GM18519 (cell line): ENCODE measurements around the gene ZNF567.
"Not testable (repeated sequence)": the region's sequence is repeated elsewhere in the genome, so short reads cannot be mapped to it uniquely, and the experiment has no call there.

Experiments
- ATAC-seq: cut with Tn5 transposase; IDR thresholded peaks from one replicate; pipeline ENCODE4 v1.9.1; 2021; ENCODE audit warnings: mild to moderate bottlenecking, moderate library complexity; ENCODE audit not compliant: unreplicated experiment, low FRiP score

ZNF567 gene

DNA sequence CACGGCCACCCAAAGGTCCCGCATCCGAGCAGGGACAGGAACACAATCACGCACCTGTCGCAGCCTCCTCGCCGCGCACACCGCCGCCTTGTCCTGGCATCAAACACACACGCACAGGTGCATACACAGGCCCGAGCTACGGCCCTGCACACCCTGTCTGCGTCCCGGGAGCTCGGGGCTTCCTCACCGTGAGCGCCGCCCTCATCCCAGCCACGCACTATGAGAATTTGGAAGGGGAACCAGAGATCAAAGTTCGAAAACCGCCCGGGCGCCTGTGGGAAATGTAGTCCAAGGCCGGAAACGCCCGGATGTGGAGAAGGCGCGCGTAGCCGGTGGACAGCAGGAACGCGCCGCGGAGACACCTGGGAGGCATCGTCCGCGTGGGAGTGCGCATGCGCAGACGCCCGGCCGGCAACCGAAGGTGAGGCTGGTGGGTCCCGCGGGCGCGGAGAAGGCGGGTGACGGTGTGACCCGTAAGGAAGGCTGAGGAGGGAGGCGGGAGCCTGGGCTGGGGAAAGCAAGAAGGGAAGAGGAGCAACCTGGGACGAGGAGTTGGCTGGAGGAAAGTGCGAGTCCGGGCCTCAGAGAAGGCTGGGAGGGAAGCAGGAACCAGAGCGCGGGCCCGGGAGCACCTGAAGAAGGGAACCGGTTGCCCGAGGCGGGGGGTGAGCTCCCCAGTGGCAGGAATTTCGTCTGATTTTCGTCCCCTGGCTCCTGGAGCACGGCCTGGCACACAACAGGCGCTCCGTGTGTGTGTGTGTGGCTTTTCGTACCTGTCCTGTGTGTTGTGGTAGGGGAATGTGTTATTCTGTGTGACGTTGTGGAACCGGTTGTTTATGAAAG, at the start of gene ZNF567:
Gene ZNF567, plus strand, starts transcription at position 399 of the 843 bp plus-strand sequence. CDS start 7,256 bp downstream, outside the sequence.
- peak; percentile 73 for ATAC-seq

DNA sequence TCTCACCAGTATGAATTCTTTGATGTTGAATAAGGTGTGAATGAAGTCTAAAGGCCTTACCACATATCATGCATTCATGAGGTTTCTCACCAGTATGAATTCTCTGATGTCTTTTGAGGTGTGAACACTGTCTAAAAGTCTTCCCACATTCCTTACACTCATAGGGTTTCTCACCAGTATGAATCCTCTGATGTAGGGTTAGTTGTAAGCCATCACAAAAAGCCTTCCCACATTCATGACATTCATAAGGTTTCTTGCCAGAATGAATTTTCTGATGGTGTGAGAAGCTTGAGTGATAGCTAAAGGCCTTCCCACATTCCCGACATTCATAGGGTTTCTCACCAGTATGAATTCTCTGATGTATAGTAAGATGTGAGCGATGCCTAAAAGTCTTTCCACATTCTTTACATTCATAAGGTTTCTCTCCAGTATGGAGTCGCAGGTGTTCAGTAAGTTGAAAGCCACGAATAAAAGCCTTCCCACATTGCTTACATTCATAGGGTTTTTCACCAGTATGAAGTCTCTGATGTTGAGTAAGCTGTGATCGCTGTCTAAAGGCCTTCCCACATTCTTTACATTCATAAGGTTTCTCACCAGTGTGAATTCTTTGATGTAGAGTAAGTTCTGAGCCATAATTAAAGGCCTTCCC, 48.4 kb upstream of the ZNF567 start:
- no peak for ATAC-seq

DNA sequence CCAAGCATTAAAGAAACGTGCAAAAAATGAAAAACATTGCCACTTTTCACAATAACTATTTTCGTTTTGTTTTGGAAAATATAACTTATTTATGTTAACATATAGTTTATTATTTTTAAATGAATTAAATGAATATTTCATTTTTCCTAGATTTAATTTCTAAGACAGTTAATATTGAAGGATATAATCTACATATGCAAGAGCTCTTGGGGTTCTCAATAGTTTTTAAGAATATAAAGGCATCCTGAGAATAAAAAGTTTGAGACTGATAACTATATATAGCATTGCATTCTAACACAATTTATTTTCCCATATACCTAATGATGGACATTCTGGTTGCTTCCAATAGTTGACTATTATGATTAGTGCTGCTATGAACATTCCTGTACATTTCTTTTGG, 40.7 kb upstream of the ZNF567 start:
- ATAC-seq = no peak

DNA sequence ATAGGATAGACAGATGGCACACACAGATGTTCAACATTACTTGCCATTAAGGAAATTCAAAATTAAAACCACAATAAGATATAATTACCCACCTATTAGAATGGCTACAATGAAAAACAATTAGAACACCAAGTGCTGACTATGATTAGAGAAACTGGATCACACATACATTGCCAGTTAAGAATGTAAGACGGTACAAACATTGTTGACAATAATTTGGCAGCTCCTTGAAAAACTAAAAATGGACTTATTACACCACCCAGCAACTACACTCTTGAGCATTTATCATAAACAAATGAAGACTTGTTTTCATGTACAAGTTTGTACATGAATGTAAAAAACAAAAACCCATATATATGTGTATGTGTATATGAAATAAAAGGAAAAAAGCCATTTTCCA, 34.5 kb upstream of the ZNF567 start:
- no peak for ATAC-seq

DNA sequence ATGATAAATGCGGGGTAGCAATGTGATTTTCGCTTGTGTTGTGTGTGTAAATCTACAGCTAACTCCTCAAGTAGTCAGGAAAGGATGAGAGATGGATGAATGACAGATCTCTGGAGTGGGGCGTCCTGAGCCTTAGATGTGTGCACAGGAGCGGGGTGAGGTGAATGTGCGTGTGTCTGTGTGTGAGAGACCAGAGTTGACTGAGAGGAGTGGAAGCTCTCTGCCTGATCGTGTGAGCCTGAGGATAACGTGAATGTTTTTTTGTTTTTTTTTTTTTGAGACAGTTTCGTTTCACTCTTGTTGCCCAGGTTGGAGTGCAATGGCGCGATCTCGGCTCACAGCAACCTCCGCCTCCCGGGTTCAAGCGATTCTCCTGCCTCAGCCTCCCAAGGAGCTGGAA, 21.6 kb upstream of the ZNF567 start:
- ATAC-seq = no peak

DNA sequence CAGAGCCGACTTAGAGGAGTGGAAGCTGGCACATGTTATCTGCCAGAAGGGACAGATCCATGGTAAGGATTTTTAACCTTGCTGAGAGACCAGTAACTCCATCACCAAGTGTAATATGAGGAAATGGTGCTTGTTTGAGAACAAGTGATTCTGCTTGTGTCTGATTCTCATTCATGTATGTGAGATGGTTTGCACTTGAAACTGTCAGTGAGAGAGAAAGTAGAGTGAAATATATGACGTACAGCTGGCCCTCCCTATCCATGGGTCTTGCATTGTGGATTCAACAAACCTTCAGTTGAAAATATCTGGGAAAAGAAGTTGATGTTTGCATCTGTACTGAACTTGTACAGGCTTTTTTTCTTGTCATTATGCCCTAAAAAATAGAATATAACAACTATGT, 18.8 kb upstream of the ZNF567 start:
- ATAC-seq = no peak

DNA sequence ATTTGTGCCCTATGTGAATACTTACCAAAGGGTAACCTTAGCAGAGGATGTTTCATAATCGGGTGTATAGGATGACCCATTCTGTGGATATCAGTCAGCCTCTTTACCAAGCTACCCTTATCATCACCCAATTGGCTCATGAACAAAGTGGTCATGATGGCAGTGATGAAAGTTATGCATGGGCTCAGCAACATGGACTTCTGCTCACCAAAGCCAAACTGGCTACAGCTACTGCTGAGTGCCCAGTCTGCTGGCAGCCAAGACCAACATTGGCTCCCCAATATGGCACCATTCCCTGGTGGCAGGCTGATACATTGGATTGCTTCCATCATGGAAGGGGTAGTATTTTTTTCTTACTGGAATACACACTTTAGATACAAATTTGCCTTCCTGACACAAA, 15.0 kb upstream of the ZNF567 start:
- no peak for ATAC-seq

DNA sequence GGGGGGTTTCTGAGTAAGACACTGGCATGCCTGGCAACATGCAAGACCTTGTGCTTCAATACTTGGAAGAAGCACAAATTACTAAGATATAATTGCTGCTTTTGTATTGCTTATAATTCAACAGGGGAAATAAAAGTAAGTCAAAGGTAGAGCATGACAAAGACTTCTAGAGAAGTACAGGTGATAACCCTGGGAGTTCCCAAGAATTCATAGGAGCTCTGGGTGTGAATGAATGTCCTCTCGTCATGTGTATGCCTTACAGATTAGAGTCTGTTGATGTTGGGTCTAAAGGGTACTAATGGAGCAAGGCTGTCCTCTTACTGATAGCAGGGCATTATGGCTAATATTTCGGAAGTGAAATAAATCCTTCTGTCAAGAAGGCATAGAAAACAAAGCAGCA, 13.2 kb upstream of the ZNF567 start:
- ATAC-seq = no peak

DNA sequence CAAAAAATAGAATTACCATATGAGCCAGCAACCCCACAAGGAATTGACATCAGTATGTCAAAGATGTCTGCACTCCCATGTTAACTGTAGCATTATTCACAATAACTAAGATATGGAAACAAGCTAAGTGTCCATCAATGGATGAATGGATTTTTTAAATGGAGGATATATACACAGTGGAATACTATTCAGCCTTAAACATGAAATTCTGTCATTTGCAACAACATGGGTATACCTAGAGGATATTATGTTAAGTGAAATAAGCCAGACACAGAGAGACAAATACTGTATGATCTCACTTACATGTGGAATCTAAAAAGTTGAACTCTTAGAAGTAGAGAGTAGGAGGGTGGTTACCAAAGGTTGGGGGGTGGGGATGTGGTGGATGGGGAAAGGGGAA, 8.0 kb upstream of the ZNF567 start:
- no peak for ATAC-seq

DNA sequence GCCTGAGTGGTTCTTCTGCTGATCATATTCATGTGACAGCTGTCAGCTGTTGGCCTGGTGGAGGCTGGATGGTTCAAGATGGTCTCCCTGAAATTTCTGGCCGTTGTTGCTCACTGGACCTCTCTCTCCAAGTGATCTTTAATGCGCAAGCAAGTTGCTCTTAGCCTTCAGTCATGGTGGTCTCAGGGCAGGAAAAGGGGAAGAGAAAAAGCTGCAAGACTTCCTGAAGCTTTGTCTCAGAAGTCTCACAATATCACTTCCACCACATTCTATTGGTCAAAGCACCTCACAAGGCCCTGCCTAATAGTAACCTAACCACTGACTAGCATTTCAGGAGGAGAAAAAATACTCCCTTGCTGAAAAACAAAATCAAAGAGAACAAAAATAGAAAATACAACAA, 1.6 kb upstream of the ZNF567 start:
- no peak for ATAC-seq

DNA sequence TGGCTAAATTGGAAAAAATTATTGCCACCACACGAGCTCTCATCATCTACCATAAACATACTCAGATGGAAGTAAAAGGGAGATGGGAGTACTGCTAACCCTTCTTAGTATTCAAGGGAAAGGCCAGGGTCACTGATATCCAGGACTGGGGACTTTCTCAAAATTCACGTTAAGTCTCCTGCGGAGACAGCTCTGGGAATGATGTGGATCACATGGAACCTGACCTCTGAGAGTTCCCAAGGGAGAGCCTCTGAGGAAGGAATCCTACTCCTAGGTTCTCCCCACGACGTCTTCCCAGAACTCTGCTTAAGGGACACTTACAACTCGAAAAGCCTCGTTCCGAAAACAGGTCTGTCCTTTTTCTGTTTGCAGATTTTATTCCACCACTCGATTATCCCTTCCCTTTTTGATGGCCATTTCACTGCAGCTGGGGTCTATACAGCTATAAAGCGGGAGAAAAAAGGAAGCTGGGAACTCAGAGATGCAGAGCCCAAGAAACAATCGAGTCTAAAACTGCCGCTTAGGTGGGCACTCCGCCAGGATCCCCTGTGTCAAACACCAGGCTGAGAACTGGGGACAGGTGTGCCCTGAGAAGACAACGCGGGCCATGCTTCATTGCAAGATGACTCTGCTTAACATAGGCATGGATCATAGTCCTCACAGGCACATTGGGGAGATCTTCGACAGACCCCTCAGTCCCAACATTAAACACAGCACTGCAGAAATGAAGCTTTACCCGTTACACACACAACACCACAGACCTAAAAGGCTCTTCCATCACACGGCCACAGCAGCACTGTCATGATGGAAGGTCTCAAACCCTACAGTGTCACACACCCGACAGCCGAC, 823 bp upstream of the ZNF567 start:
- no peak for ATAC-seq

DNA sequence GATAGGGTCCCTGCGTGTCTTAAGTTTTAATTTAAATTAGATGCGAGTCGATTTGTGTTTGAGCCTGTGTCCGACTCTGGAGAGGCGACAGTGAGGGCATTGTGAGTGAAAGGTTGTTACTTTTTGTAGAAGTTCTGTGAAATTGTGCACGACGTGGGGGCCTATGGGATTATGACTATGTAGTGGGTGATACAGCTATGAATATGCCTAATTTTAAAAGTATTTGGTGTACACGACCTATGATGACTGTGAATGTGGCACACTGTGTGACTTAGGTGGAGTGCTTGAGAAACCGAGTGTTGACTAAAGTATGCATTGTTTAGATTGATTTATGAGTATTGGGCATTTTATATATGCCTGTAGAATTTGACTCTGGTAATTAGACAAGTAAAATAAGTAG, 646 bp downstream of the ZNF567 start:
- no peak for ATAC-seq

DNA sequence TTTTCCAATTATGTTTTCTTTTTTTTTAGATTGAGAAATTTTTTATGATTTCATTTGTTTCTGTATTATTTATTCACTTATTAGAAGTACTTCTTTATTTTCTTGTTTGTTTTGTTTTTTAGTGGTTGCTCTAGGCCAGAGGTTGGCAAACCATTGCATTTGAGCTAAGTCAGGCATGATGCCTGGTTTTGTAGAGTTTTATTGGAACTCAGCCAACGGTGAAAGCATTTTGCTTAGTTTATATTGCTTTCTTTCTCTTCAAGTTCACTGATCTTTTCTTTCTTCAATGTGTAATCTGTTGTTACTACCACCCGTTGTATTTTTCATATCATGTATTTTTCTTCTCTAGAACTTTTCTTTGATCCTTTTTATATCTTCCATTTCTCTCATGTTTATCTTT, 19.7 kb downstream of the ZNF567 start:
- no peak for ATAC-seq

DNA sequence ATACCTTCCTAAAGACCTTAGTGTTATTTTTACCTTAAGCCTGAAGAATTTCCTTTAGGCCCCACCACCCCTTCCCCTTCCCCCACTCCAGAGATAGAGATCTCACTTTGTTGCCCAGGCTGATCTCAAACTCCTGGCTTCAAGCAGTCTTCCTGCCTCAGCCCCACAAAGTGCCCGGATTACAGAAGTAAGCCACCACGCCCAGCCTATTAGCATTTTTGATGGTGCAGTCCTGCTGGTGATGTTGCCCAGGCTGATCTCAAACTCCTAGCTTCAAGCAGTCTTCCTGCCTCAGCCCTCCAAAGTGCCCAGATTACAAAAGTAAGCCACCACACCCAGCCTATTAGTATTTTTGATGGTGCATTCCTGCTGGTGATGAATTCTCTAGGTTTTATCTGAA, 22.0 kb downstream of the ZNF567 start:
- no peak for ATAC-seq

DNA sequence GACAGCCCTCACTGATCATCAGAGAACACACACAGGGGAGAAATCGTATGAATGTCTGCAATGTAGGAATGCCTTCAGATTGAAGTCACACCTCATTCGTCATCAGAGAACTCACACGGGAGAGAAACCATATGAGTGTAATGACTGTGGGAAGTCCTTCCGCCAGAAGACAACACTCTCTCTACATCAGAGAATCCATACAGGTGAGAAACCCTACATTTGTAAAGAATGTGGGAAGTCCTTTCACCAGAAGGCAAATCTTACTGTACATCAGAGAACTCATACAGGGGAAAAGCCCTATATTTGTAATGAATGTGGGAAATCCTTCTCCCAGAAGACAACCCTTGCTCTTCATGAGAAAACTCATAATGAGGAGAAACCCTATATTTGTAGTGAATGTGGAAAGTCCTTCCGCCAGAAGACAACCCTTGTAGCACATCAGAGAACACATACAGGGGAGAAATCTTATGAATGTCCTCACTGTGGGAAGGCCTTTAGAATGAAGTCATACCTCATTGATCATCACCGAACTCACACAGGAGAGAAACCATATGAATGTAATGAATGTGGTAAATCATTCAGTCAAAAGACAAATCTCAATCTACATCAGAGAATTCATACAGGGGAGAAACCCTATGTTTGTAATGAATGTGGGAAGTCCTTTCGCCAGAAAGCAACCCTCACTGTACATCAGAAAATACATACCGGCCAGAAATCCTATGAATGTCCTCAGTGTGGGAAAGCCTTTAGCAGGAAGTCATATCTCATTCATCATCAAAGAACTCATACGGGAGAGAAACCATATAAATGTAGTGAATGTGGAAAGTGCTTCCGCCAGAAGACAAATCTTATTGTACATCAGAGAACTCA, 32.5 kb downstream of the ZNF567 start:
- ATAC-seq = no peak

DNA sequence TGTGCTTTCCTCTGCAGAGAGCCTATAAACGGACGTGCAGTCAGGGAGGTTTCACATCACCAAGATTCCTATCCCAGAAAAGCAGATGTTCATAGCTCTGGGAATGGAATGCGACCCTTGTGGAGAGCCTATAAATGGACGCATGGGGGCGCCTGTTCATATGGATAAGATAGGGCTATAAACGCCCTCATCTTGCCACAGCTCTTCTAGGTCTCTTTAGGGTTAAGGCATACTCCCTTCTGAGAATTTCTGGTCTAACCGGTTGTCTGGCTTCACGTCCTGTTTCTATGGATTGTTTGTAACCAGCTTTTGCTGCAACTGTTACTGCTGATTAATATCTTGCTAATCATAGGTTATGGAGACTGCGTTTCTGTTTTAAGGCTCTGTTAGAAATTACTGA, 48.8 kb downstream of the ZNF567 start:
- ATAC-seq = not testable (repeated sequence)

DNA sequence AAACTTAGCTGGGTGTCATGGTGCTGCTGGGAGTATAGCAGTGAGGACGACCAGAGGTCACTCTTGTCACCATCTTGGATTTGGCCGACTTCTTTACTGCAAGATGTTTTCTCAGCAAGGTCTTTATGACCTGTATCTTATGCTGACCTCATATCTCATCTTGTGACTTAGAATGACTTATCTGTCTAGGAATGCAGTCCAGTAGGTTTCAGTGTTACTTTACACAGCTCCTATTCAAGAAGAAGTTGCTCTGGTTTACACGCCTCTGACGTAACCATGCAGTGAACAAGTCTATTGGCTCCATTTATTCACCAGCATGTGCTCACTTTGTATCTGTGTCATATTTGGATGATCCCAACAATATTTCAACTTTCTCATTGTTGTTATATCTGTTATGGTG, 58.5 kb downstream of the ZNF567 start:
- no peak for ATAC-seq

DNA sequence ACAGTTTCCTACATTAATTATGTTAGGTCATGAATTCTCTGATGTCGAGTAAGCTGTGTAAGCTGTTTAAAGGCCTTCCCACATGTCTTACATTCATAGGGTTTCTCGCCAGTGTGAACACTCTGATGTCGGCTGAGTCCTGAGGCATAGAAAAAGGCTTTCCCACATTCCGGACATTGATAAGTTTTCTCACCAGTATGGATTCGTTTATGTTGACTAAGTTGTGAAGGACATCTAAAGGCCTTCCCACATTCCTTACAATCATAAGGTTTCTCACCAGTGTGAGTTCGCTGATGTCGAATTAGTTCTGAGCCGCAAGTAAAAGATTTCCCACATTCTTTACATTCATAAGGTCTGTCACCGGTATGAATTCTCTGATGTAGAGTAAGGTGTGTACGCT, 60.3 kb downstream of the ZNF567 start:
- ATAC-seq = no peak

DNA sequence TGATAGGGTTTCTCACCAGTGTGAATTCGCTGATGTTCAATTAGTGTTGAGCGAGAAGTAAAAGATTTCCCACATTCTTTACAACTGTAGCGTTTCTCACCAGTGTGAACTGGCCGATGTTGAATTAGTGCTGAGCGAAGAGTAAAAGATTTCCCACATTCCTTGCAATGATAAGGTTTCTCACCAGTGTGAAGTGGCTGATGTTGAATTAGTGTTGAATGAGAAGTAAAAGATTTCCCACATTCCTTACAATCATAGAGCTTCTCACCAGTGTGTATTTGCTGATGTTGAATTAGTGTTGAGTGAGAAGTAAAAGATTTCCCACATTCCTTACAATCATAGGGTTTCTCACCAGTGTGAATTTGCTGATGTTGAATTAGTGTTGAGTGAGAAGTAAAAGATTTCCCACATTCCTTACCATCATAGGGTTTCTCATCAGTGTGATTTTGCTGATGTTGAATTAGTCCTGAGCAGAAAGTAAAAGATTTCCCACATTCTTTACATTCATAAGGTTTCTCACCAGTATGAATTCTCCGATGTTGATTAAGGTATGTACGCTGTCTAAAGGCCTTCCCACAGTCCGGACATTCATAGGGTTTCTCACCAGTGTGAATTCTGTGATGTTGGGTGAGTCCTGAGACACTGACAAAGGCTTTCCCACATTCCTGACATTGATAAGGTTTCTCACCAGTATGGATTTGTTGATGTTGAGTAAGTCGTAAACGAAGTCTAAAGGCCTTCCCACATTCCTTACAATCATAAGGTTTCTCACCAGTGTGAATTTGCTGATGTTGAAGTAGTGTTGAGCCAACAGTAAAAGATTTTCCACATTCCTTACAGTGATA, 61.2 kb downstream of the ZNF567 start:
- no peak for ATAC-seq
